ENCODE data around the gene PADI4. TPM values are rescaled to one million over a fixed set of nuclear protein-coding genes. Genes with fewer than 3 reads are reported as not detected.

The PADI4 gene
- total RNA-seq, 1 donor from 2014 or later, result not detected

GRCh38 chr1:17348593-17349234, 40.7 kb downstream of the PADI4 start:
- Mint-ChIP-seq H3K27ac (ENCODE audit: unreplicated experiment) (no peak overlapping the region), H3K36me3 (ENCODE audit: unreplicated experiment) (peaks cover 10% of the 10 kb centered on the region), H3K9me3 (ENCODE audit: unreplicated experiment) (peaks cover 7% of the 10 kb centered on the region), H3K27me3 (ENCODE audit: unreplicated experiment) (peaks cover 7% of the 10 kb centered on the region), H3K4me1 (ENCODE audit: low read depth, unreplicated experiment) (no peaks in the 10 kb centered on the region), H3K4me3 (ENCODE audit: unreplicated experiment) (no peak overlapping the region)
- TF ChIP-seq, protein P1, sequence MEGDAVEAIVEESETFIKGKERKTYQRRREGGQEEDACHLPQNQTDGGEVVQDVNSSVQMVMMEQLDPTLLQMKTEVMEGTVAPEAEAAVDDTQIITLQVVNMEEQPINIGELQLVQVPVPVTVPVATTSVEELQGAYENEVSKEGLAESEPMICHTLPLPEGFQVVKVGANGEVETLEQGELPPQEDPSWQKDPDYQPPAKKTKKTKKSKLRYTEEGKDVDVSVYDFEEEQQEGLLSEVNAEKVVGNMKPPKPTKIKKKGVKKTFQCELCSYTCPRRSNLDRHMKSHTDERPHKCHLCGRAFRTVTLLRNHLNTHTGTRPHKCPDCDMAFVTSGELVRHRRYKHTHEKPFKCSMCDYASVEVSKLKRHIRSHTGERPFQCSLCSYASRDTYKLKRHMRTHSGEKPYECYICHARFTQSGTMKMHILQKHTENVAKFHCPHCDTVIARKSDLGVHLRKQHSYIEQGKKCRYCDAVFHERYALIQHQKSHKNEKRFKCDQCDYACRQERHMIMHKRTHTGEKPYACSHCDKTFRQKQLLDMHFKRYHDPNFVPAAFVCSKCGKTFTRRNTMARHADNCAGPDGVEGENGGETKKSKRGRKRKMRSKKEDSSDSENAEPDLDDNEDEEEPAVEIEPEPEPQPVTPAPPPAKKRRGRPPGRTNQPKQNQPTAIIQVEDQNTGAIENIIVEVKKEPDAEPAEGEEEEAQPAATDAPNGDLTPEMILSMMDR (IDR thresholded peaks at IDR 0.05; ENCODE audit: partially characterized antibody, unreplicated experiment), result no peak
- no peak for DNase-seq

- TF ChIP-seq, protein P1 (IDR thresholded peaks at IDR 0.05; ENCODE audit: partially characterized antibody, unreplicated experiment), result no peak
- Mint-ChIP-seq H3K4me1 (ENCODE audit: low read depth, unreplicated experiment) (no peaks in the 10 kb centered on the region), H3K9me3 (ENCODE audit: unreplicated experiment) (peaks cover 3% of the 10 kb centered on the region), H3K27me3 (ENCODE audit: unreplicated experiment) (peaks cover 7% of the 10 kb centered on the region), H3K4me3 (ENCODE audit: unreplicated experiment) (no peak overlapping the region), H3K27ac (ENCODE audit: unreplicated experiment) (no peak overlapping the region), H3K36me3 (ENCODE audit: unreplicated experiment) (peaks cover 4% of the 10 kb centered on the region)
- no peak for DNase-seq
Observed at GRCh38 chr1:17350083-17350482, 42.1 kb downstream of the PADI4 start.

- Mint-ChIP-seq H3K27me3 (ENCODE audit: unreplicated experiment) (peaks cover 7% of the 10 kb centered on the region), H3K36me3 (ENCODE audit: unreplicated experiment) (no peaks in the 10 kb centered on the region), H3K27ac (ENCODE audit: unreplicated experiment) (no peak overlapping the region), H3K9me3 (ENCODE audit: unreplicated experiment) (no peaks in the 10 kb centered on the region), H3K4me1 (ENCODE audit: low read depth, unreplicated experiment) (no peaks in the 10 kb centered on the region), H3K4me3 (ENCODE audit: unreplicated experiment) (no peak overlapping the region)
- TF ChIP-seq, protein P1 (IDR thresholded peaks at IDR 0.05; ENCODE audit: partially characterized antibody, unreplicated experiment), result no peak
- no peak for DNase-seq
Observed at GRCh38 chr1:17350928-17351446, 43.0 kb downstream of the PADI4 start.

GRCh38 chr1:17351598-17352324, 43.8 kb downstream of the PADI4 start:
- TF ChIP-seq, protein P1 (IDR thresholded peaks at IDR 0.05; ENCODE audit: partially characterized antibody, unreplicated experiment), result no peak
- H3K9me3 Mint-ChIP-seq (ENCODE audit: unreplicated experiment), result no peaks in the 10 kb centered on the region
- peaks cover 5% of the 10 kb centered on the region for H3K27me3 Mint-ChIP-seq (ENCODE audit: unreplicated experiment)
- no peak for DNase-seq
- H3K4me3 Mint-ChIP-seq (ENCODE audit: unreplicated experiment), result no peak overlapping the region
- H3K4me1 Mint-ChIP-seq (ENCODE audit: low read depth, unreplicated experiment), result no peaks in the 10 kb centered on the region
- no peak overlapping the region for H3K27ac Mint-ChIP-seq (ENCODE audit: unreplicated experiment)
- no peaks in the 10 kb centered on the region for H3K36me3 Mint-ChIP-seq (ENCODE audit: unreplicated experiment)

DNA sequence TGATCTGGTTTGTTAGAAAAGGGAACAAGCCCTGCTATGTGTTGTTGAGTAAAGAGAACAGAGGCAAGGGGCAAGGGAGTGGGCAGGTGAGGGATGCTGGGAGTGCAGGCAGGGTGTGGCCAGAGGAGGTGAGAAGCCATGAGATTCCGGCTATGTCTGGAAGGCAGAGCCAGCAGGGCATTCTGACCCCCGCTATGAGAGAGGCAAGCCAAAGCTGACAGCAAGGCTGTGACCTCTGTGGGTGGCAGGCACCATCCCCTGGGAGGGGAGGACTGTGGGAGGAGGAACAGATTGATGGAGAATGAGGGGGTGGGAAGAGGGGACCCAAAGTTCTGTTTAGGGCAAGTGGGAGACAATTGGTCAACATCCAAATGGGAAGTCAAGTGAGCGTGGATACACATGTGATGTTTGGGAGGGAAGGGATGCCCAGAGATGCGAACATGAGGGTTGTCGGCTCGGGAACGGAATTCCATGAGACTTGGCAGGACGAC, 44.5 kb downstream of the PADI4 start:
- Mint-ChIP-seq H3K9me3 (ENCODE audit: unreplicated experiment) (no peaks in the 10 kb centered on the region), H3K4me3 (ENCODE audit: unreplicated experiment) (no peak overlapping the region), H3K36me3 (ENCODE audit: unreplicated experiment) (no peaks in the 10 kb centered on the region), H3K27ac (ENCODE audit: unreplicated experiment) (no peak overlapping the region), H3K27me3 (ENCODE audit: unreplicated experiment) (peaks cover 4% of the 10 kb centered on the region), H3K4me1 (ENCODE audit: low read depth, unreplicated experiment) (no peaks in the 10 kb centered on the region)
- TF ChIP-seq, protein P1 (IDR thresholded peaks at IDR 0.05; ENCODE audit: partially characterized antibody, unreplicated experiment), result no peak
- DNase-seq, result no peak
